GM19328 (cell line): ENCODE results near the gene SMC4.
A peak's percentile ranks its signal among the peaks of the same experiment; 100 is the strongest.

ENCODE experiments used
- ATAC-seq: cut with Tn5 transposase; IDR thresholded peaks from one replicate; pipeline ENCODE4 v1.9.1; 2021; ENCODE audit warnings: mild to moderate bottlenecking, moderate library complexity; ENCODE audit not compliant: unreplicated experiment

Gene SMC4

GRCh38 chr3:160393346-160394008 is 6.0 kb upstream of the SMC4 start:
- no peak for ATAC-seq

DNA sequence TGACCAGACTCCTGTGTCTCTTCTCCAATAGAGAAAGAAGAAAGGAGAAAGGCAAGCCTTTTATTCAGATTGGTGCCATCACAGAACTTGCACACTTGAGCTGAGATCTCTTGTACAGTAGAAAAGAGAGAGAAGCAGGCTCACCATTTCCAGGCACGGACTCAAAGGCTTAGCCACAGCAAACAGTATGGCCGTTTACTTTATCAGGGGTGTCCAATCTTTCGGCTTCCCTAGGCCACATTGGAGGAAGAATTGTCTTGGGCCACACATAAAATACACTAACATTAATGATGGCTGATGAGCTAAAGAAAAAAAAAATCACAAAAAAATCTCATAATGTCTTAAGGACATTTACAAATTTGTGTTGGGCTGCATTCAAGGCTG is 5.4 kb upstream of the SMC4 start:
- ATAC-seq = no peak

DNA sequence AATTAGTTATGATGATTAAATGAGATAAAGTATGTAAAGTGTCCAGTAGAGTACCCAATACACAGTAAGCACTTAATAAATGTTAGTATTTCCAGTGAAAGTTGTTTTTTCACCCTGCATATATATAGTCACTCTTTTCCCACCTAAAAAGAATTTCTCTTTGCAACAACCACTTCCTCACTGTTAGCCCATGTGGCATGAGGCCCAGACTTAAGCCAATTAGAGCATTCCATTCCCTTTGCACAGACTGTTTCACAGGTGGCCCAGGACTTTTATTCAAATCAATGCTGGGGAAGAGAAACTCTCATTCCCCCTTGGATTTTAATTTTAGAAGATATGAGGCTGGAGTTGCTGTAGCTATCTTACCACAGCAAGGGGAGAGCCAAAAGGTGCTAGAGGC is 4.2 kb upstream of the SMC4 start:
- ATAC-seq = no peak

DNA sequence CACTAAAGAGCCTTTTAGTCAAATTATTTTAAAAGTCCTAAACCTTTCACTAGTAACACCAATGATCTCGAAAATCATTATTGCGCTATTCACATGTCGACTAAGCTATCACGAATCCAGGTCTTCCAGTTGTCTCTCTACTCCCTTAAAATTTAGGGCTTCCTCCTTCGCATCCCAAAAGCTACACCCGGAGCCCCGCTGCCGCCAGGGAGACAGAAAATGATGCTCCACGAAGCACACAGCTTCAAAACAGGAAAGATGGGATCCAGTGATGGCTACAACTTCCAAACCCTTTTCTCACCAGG is 678 bp upstream of the SMC4 start:
- ATAC-seq = peak; percentile 2

DNA sequence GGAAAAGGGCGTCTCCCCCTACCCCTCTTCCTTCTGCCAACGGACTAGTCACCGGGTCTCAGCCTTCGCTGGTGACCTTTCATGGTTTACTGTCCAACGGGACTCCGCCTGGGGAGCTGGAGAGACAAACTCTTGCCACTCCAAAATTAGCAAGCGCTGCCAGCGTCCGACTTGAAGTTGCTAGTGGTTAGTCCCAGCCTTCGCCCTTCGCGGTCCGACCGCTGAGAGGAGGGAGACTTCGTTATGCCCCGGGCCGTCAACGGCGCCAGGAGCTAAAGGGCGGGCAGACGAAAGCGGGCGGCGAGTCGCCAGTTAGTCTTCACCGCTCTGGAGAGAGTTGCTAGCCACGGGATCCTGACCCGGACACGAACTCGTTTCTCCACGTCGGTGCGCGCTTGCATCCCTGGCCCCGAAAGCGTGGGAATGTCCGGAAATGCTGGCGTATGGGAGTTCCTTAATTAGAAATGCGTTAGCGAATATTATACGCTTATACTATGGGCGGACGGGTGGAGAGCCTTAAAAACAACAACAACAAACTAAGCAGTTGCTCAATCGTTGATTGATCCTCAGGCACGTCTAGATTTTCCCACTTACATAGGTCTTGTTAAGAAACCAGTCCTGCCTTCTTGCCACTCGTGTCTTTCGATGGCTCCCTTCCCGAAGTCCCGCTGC is 716 bp downstream of the SMC4 start:
- ATAC-seq = peak; percentile 9

DNA sequence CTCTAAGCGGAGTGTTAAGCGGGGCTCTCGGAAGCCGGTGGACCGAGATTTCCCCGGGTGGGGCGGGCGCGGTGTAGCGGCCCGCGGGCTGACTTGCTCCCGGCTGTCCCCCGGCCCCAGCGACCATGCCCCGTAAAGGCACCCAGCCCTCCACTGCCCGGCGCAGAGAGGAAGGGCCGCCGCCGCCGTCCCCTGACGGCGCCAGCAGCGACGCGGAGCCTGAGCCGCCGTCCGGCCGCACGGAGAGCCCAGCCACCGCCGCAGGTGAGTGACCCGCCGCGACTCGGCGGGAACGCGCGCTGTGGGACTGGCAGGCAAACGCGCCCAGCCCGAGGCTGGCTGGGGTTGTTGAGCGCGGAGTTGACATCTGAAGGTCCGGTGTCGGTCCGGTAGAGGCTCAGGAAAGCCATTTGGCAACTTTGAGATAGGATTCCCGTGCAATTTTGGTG is 1.3 kb downstream of the SMC4 start:
- ATAC-seq = no peak

DNA sequence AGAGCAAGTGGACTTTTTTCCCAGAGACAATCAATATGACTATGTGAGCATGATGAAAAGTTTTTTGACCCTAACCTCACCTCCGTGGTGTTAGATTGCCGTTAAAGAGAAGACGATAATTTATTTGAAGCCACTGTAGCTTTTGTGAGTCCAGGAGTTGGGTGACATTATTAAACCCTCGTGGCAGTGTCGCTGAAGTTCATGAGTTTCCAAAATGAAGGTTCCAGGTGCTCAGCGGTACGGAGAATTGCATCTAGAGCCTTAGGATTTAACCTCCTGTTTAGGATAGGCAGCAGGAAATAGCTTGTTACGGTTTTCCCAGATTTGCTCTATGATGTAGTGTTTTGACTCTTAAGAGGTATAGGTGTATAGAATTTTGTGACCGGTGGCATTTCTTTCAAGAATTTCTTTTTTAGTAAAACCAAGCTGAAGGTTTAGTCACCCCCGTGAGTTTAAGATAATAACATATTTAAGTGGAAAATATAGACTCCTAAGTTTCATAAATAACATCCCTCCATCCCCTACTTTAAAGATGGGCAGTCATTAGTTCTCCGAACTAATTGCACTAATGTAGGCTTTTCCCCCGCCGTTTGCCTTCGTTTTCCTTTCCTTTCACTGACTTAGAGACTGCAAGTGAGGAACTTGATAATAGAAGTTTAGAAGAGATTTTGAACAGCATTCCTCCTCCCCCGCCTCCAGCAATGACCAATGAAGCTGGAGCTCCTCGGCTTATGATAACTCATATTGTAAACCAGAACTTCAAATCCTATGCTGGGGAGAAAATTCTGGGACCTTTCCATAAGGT is 2.0 kb downstream of the SMC4 start:
- no peak for ATAC-seq

DNA sequence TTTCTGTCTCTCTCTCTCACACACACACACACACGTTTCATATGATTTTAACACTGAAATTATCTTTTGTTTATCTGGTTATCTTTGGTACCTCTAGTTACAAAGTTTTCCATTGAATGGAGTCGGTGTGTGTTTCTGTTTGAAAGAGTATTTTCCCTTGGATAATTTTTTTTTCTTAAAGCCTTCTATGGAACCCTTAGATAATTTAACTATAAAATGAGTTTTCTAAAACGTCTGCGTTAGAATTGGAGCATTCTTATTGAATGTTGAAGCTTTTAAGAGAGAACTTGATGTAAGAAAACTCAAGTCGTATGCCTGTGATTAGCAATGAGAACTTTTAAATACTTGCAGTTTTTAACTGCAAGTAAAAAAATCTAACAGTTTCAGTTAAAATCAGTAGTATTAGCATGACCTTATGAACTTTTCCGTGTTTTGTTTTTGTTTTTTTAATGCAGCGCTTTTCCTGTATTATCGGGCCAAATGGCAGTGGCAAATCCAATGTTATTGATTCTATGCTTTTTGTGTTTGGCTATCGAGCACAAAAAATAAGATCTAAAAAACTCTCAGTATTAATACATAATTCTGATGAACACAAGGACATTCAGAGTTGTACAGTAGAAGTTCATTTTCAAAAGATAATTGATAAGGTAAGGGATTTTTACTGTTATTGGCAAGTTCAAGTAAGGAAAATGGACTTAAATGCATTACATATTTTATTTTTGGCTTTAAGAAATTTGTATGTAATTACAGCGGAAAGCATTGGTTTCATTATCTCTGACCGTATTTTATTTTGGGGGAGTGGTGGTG is 3.0 kb downstream of the SMC4 start:
- no peak for ATAC-seq

DNA sequence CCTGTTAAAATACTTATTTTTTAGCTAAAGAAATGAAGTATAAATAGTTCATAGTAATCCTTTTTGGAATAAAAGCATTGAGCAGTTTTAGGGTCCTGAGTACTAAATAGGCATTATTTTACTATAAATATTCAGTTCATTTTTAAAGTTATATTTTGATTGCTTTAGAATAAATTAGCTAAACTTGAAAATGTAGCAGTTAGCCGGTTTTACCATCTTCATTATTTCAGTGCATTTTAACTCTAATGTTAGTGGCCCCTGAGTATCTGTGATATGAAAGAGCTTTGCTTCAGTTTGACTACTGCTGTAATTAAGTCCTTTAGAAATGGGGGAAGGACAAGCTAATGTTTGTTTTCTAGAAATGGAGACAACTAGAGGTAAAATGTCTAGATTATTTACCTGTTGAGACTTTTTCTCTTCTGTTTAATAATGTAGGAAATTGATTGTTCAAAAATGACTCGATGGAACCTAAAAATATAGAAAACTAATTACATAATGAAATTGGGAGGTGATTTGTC is 3.6 kb downstream of the SMC4 start:
- no peak for ATAC-seq

DNA sequence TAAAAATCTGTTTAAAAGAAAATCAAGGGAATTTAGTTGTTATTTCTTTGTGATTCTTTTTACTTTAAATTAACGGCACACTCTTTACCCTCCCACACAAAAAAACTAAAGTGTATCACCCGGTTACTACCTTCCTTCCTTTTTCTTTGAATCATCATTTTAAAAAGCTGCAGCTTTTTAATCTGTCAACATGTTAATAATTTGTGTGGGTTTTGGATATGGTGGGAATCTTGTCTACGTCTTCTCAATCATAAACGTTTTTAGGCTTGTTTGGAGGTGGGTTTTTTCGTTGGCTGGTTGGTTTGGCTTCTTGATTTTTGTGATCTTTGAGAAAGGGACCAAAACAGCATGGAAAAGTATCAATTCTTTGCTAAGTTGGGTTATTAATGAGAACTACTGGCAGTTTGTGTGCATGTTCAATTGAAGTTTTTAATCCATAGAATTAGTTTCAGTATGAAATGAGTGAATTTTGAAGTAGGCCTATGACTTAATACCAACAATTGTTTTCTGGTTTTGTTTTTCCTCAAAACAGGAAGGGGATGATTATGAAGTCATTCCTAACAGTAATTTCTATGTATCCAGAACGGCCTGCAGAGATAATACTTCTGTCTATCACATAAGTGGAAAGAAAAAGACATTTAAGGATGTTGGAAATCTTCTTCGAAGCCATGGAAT is 4.5 kb downstream of the SMC4 start:
- no peak for ATAC-seq

- no peak for ATAC-seq
Observed at GRCh38 chr3:160409812-160410610, 10.6 kb downstream of the SMC4 start.

GRCh38 chr3:160412477-160412876 is 13.0 kb downstream of the SMC4 start:
- ATAC-seq = no peak

- no peak for ATAC-seq
Observed at GRCh38 chr3:160413613-160414248, 14.3 kb downstream of the SMC4 start.

DNA sequence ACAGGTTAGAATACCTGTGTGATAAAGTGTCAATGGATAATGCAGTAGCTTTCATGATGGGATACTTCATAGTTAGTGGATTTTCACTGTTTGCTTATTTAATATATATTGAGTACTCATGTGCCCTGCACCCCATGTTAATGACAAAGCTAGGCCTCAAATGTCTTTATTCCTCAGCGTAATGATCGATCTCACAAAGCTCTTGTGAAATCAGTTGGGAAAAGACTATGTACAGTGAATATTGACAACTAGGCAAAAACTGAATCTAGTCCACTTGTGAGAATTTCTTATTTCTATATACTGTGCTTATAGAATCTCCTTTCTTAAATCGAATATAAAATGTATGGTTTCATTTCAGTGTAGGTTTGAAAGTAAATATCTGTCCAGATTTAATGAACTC is 17.9 kb downstream of the SMC4 start:
- ATAC-seq = no peak

- ATAC-seq = no peak
Observed at GRCh38 chr3:160427832-160428424, 28.5 kb downstream of the SMC4 start.

GRCh38 chr3:160434071-160434470 is 34.6 kb downstream of the SMC4 start:
- no peak for ATAC-seq

GRCh38 chr3:160435095-160435494 is 35.6 kb downstream of the SMC4 start:
- no peak for ATAC-seq

- ATAC-seq = no peak
Observed at GRCh38 chr3:160435747-160436146, 36.3 kb downstream of the SMC4 start.

DNA sequence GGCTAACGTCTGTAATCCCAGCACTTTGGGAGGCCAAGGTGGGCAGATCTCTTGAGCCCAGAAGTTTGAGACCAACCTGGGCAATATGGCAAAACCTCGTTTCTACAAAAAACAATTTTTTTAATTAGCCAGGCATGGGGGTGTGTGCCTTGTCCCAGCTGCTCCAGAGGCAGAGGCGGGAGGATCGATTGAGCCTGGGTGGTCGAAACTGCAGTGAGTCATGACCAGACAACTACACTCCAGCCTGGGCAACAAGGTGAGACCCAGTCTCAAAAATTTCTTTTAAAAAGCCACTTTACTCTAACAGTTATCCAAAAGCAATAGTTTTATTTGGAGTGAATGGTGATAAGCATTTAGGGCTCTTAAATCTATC is 37.6 kb downstream of the SMC4 start:
- ATAC-seq = no peak
